Adrenal gland (tissue), 5 donors: ENCODE measurements around the gene CYS1.

Experiments used
- CTCF ChIP-seq, 6 experiments: fragments of 450-650 bp in 4 of 6; fragments of 200-600 bp in 2 of 6; sonication (generic) in 1 of 6; IDR thresholded peaks; 1 replicate in 5 of 6; 2 replicates in 1 of 6; pipeline versions ENCODE4 v1.5.1 to v1.8.0; 2016 to 2021; ENCODE audit warnings: antibody characterized with exemption in 6 of 6, mild to moderate bottlenecking in 2 of 6, moderate library complexity in 1 of 6
- POLR2A ChIP-seq, 2 donors: fragments of 450-650 bp; IDR thresholded peaks; one replicate each; pipeline ENCODE4 v1.6.1; 2017; ENCODE audit warnings: antibody characterized with exemption in 2 of 2, mild to moderate bottlenecking in 2 of 2, moderate library complexity in 1 of 2
- donor health status: DM: no; HTN: no; CAD: no.

DNA sequence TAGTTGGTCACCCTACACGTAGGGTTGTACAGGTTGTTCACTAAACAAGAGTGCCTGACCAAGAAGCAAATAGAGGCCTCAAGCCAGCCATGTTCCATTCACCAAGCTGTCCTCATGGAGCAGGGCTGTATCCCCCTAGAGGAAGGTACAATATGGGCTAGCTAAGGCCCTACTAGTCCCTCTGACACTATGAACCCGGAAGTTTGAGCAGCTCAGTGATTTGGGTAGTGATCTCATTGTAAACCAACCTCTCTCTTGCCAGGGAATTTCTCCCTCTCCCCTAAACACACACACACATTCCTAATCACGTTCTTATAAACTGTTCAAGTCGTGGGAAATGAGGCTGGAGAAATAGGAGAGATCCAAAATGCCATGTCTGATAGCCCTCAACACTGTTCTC, 6.7 kb upstream of the CYS1 start:
- TF ChIP-seq CTCF (IDR thresholded peaks at IDR 0.05): no peak
- no peak for TF ChIP-seq POLR2A (IDR thresholded peaks at IDR 0.05)
